Upper lobe of left lung (tissue), 4 donors: ENCODE data around the gene EIF3B.

Experiments used
- EP300 ChIP-seq, 4 donors: sonication (generic); formaldehyde crosslinking; IDR thresholded peaks; one replicate each; pipeline ENCODE4 v1.5.1; 2017; ENCODE audit warnings: antibody characterized with exemption in 4 of 4, control low read depth in 2 of 4
- POLR2AphosphoS5 ChIP-seq, 2 donors: sonication (generic); formaldehyde crosslinking; IDR thresholded peaks; one replicate each; pipeline ENCODE4 v1.5.1; 2017; ENCODE audit warnings: antibody characterized with exemption in 2 of 2
- TF ChIP-seq, protein P1 (sequence below), 6 experiments: fragments of 450-650 bp in 4 of 6; fragments of 200-600 bp in 2 of 6; sonication (generic) in 2 of 6; IDR thresholded peaks; one replicate each; pipeline ENCODE4 v1.5.1; 2016 to 2019; ENCODE audit warnings: antibody characterized with exemption in 6 of 6

DNA sequence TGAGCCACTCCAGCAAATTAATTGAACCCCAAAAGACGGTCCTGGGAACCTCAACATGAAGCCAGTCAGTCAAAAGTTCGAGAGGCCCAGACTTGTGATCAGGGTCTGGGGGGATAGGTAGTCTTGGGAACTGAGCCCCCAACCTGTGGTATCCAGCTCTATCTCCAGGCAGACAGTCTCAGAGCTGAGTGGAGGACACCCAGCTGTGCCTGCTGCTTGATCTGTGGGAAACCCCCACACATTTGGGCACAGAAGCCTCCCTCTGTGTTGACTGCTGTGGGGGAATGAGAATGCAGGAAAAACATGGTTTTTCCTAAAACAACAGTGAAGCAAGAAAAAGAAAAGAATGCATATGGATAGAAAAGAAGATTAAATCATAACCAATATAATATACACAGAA is 24.1 kb upstream of the EIF3B start:
- TF ChIP-seq, protein P1, sequence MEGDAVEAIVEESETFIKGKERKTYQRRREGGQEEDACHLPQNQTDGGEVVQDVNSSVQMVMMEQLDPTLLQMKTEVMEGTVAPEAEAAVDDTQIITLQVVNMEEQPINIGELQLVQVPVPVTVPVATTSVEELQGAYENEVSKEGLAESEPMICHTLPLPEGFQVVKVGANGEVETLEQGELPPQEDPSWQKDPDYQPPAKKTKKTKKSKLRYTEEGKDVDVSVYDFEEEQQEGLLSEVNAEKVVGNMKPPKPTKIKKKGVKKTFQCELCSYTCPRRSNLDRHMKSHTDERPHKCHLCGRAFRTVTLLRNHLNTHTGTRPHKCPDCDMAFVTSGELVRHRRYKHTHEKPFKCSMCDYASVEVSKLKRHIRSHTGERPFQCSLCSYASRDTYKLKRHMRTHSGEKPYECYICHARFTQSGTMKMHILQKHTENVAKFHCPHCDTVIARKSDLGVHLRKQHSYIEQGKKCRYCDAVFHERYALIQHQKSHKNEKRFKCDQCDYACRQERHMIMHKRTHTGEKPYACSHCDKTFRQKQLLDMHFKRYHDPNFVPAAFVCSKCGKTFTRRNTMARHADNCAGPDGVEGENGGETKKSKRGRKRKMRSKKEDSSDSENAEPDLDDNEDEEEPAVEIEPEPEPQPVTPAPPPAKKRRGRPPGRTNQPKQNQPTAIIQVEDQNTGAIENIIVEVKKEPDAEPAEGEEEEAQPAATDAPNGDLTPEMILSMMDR (IDR thresholded peaks at IDR 0.05): no peak
- no peak for TF ChIP-seq POLR2AphosphoS5 (IDR thresholded peaks at IDR 0.05)
- TF ChIP-seq EP300 (IDR thresholded peaks at IDR 0.05): no peak
